ENCODE measurements around the gene INSYN1.

The INSYN1 gene

DNA sequence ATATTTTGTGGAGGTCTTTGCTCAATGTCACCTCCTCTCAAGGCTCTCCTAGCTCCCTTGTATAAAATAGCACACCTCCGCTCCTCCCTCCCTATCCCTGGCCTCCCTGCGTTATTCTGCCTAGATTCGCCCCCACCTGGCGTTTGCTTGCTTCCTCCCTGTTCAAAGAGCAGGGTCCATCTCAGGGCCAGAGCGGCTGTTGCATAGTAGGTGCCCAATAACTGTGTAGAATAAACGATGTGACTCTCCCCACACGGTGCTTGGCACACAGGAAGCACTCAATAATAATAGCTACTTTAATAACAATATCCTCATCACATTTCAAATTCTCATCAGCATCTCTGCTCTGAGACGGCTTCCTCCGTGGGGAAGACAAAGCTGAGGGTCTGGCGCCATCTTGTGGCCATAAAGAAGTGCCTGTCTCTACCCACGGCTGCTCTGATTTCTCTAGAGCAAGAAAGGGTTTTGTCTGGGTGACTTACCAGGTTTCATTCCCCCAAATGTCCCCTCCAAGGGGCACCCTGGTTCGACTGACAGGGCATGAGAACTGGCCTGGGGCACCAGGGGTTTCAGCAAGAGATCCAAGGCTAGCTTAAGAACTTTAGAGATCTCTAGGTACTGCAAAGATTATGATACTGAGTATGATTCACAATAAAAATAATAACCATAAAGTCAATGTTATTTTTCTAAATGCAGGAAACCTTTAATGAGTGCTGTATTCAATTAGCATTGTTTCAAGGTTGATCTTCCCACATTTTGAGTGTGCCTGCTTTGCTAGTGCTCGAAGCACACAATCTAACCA, 52.9 kb downstream of the INSYN1 start:
- in situ Hi-C loops (cut with MboI; ENCODE audit: low pct_unique_long_range_greater_than_20kb, low sequenced_read_pairs), result no loop called here
- peak; percentile 86 for DNase-seq

DNA sequence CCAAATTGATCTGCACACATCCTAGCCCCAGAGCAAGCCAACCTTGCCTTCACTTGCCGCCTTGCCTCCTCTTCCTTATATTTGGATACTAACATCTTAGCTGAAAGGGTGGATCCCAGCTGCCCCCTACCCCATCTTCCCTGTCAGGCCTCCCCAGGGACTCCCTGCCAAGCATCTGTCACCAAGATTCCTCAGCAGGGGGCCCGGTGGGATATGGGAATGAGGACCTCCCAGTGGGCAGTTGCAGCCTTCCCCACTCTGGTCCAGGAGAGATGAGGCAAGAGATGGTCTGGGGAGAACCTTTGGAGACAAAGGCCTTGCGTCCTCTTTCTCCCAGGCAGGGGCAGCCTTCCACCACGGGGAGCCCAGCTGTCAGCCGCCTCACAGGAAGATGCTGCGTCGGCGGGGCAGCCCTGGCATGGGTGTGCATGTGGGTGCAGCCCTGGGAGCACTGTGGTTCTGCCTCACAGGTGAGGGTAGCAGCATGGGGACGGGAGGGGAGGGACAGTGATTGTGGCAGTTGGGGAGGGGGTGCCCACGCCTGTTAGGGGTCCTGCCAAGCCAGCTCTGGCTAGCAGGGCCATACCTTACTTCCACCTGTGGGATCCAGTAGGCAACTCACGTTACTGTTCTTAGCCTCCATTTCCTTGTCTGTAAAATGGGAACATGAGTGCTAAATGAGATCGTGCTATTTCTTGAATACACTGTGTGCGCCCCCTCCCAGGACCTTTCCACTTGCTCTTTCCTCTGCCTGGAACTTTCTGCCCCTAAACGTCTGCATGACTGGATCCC, 53.7 kb downstream of the INSYN1 start:
- in situ Hi-C loops (cut with MboI; ENCODE audit: low pct_unique_long_range_greater_than_20kb, low sequenced_read_pairs), result no loop called here
- no peak for DNase-seq

DNA sequence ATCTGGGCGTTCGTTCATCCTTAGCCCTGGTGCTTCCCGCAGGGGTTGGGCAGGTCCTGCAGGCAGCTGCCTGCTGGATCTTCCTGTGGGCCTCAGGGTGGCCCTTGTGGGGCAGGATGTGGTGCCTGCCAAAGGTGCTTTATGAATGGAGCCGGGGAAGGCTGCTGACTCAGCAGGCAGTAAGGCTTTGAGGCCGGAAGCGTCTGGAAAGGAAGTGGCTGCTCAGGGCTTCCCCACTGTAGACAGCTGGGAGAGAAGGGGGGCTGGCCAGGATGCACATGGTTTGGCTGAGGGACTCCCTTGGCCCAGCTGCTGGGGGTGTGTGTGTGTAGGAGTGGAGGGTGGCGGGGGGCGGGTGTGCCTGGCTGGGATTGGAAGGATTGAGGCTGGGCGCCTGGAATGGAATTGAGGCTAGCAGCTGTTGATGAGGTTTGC, 56.1 kb downstream of the INSYN1 start:
- in situ Hi-C loops (cut with MboI; ENCODE audit: low pct_unique_long_range_greater_than_20kb, low sequenced_read_pairs), result no loop called here
- DNase-seq, result peak; percentile 99

DNA sequence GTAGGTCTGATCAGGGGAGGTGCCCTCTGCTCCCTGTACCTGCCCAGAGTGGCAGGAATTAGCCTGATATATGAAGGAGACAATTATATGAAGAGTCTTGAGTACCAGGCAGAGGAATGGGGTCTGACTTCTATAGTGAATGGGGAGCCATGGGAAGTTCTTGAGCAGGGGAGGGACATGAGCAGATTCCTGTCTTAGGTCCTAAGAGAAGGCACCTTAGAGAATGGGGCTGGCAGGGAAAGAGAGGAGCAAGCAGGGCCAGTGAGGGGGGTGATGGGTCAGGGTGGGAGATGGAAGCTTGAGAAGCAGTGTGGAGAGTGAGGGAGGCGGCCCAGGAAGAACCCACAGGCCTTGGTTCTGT, 56.5 kb downstream of the INSYN1 start:
- DNase-seq, result no peak
- in situ Hi-C loops (cut with MboI; ENCODE audit: low pct_unique_long_range_greater_than_20kb, low sequenced_read_pairs), result no loop called here

DNA sequence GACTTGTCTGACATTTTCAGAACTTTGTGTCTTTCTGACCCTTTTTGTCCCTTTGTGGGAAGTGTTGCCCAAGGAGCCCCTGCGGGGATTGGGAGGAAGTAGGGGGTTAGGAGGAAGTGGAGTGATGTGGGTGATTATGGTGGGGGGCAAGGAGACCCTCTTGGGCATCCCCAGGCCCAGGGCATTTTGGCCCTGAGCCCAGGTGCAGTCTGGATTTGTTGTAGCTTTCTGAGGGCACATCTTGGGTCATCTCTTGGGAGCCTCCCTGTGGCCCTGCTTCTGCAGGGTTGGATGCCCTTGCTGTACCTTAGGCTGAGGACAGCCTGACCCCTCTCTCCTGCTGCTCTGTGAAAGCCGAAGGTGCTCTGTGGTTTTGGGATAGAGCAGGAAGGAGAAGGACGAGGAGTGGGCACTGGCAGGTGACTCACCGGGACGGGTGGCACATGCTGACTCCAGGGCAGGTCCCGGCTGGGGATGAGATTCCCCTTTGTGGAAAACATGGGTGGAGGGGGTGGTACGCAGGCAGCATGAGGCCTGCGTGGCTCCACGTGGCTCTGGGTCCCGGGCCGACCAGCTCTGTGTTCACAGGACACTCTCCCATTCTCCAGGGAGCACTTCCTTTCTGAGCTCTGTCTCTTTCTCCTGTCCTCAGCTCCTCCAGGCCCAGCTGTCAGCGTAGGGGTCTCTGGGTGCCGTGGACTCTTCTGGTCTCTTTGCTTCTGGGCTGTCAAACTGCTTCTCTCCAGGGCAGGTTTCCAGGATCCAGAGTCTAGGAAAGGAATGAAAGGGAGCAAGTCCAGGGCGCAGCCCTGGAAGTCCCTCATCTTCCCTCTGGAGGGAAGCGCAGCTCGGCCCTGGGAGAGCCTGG, 57.1 kb downstream of the INSYN1 start:
- in situ Hi-C loops (cut with MboI; ENCODE audit: low pct_unique_long_range_greater_than_20kb, low sequenced_read_pairs), result no loop called here
- DNase-seq, result no peak

DNA sequence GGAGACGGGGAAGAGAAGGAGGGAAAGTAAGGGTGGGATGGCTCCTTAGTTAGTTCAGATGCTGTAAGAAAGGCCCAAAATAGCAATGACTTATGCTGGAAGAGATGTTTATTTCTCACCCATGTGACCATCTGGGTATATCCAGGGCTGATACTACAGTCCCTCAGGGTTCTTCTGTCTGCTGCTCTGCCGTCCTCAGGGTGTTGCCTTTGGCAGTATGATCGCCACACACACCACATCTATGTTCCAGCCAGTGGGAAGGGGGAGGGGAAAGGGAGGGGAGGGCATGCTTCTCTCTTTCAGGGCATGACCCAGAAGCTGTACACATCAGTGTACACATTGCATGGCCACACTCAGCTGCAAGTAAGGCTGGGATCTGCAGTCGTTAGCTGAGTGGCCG, 58.7 kb downstream of the INSYN1 start:
- no peak for DNase-seq
- in situ Hi-C loops (cut with MboI; ENCODE audit: low pct_unique_long_range_greater_than_20kb, low sequenced_read_pairs), result no loop called here

DNA sequence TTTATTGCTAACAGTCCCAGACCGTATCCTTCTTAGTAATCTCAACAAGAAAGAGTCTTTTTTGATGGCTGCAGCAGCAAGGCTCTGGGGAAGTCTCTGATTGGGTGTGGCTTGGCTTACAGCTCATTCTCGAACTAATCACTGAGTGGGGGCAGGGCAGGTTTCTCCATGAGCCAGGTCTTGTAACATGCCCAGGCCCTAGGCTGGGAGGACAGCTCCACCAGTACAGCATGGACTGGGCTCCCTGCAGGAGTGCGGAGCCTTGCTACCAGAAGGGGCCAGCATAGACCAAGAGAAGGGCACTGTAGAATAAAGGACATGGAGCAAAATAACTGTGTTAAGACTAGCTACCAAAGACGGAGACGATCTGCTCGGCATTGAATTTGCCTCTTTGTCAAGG, 61.8 kb downstream of the INSYN1 start:
- in situ Hi-C loops (cut with MboI; ENCODE audit: low pct_unique_long_range_greater_than_20kb, low sequenced_read_pairs), result no loop called here
- peak; percentile 19 for DNase-seq

DNA sequence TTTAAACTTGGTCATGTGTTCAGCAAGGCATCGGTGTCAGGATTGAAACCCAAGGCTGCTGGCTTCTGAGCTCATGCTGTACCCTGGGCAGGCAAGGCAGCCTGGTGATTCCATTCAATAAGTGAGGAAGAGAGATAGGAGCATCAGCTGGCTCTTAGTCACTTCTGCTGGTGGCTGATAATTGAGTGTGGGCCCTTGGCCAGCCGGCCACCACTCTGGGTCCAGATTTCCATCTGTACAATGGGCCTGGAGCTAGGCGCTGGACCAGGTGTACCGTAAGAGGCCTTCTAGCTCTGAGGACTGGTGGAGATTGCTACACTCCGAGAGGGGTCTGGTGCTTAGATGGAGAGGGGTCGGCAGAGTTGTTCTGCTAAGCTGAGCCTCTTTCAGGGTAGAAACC, 64.7 kb downstream of the INSYN1 start:
- in situ Hi-C loops (cut with MboI; ENCODE audit: low pct_unique_long_range_greater_than_20kb, low sequenced_read_pairs), result no loop called here
- DNase-seq, result no peak

DNA sequence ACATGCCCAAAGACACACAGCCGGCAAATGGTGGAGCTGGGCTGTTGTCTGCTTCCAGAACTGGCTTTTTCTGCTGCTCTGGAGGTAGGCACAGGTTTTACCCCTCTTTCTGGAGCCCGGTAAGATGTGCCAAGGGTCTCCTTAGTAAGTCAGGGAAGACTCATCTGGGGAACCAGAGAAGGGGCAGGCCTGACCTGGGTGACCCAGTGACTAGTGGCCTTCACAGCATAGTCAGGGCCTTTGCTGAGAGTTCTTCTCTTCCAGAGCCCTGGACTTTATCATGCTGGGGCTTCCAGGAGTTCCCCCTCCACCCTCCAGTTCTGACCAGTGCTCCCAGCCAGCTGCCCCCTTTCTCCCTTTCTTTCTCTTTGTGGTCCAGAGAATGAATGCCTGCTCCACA, 65.8 kb downstream of the INSYN1 start:
- no peak for DNase-seq
- in situ Hi-C loops (cut with MboI; ENCODE audit: low pct_unique_long_range_greater_than_20kb, low sequenced_read_pairs), result no loop called here

DNA sequence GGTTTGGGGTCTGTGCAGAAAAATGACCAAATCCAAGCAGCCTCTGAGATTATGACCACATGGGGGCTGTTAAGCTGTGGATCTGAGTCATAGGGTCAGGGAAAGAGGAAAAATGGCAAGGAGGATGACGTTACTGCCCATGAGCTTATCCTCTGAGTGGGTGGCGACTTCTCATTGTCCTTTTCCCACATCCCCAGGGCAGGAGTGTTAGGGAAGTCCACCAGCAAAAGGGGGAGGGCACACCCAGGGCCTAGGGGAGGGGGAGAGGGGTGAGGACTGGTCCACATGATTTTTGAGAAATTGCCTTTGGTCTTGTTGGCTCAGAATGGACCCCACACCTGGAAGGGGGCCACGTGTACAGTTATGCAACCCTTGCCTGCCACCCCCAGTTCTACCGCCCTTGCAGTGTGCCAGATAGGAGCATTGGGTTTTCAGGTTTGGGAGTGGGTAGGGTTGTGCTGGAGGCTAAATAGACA, 66.3 kb downstream of the INSYN1 start:
- in situ Hi-C loops (cut with MboI; ENCODE audit: low pct_unique_long_range_greater_than_20kb, low sequenced_read_pairs), result no loop called here

DNA sequence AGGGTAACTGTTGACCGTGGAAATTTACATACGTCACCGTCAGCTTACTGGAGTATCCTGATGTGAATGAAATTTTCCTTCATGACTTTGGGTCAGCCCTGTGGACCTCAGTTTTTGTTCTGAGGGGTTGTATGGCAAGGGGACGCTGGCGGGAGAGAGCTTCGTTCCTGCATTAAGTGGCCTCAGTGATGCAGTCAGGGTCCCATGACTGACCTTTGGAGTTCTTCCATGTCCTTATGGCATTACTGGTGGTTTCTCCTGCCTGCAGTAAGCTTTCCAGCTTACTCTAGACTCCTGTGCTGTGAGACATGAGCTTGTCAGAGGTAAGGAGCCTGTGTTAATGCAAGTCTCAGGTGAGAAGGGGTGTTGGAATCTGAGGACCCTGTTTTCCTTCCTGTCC, 67.2 kb downstream of the INSYN1 start:
- DNase-seq, result no peak
- in situ Hi-C loops (cut with MboI; ENCODE audit: low pct_unique_long_range_greater_than_20kb, low sequenced_read_pairs), result no loop called here

More for the DNA sequence above, 66.3 kb downstream of the INSYN1 start:
- DNase-seq, result no peak

Data from KBM-7 (cell line).